ENCODE measurements around the gene MSX2. TPM values are rescaled to one million over a fixed set of nuclear protein-coding genes. Genes with fewer than 3 reads are reported as not detected.

MSX2 gene
- total RNA-seq, 1 experiment from 2014 or later: 25.3 TPM

- DNase-seq (ENCODE audit: low read depth): no peak
- in situ Hi-C loops (cut with HindIII; ENCODE audit: low pct_unique_long_range_greater_than_20kb, low sequenced_read_pairs): no loop called here
Measured at GRCh38 chr5:174729075-174729680, 4.8 kb downstream of the MSX2 start.

GRCh38 chr5:174731214-174732035 lies 7.0 kb downstream of the MSX2 start:
- DNase-seq (ENCODE audit: low read depth): no peak
- in situ Hi-C loops (cut with HindIII; ENCODE audit: low pct_unique_long_range_greater_than_20kb, low sequenced_read_pairs): no loop called here

- in situ Hi-C loops (cut with HindIII; ENCODE audit: low pct_unique_long_range_greater_than_20kb, low sequenced_read_pairs): no loop called here
- no peak for DNase-seq (ENCODE audit: low read depth)
Measured at GRCh38 chr5:174732036-174733020, 7.9 kb downstream of the MSX2 start.

GRCh38 chr5:174733091-174733690 lies 8.8 kb downstream of the MSX2 start:
- in situ Hi-C loops (cut with HindIII; ENCODE audit: low pct_unique_long_range_greater_than_20kb, low sequenced_read_pairs): no loop called here
- DNase-seq (ENCODE audit: low read depth): no peak

GRCh38 chr5:174733836-174734235 lies 9.5 kb downstream of the MSX2 start:
- in situ Hi-C loops (cut with HindIII; ENCODE audit: low pct_unique_long_range_greater_than_20kb, low sequenced_read_pairs): no loop called here
- DNase-seq (ENCODE audit: low read depth): no peak

- no peak for DNase-seq (ENCODE audit: low read depth)
- in situ Hi-C loops (cut with HindIII; ENCODE audit: low pct_unique_long_range_greater_than_20kb, low sequenced_read_pairs): no loop called here
Measured at GRCh38 chr5:174734571-174735497, 10.5 kb downstream of the MSX2 start.

GRCh38 chr5:174735498-174736330 lies 11.3 kb downstream of the MSX2 start:
- in situ Hi-C loops (cut with HindIII; ENCODE audit: low pct_unique_long_range_greater_than_20kb, low sequenced_read_pairs): no loop called here
- no peak for DNase-seq (ENCODE audit: low read depth)

- in situ Hi-C loops (cut with HindIII; ENCODE audit: low pct_unique_long_range_greater_than_20kb, low sequenced_read_pairs): no loop called here
- no peak for DNase-seq (ENCODE audit: low read depth)
Measured at GRCh38 chr5:174736331-174736721, 11.9 kb downstream of the MSX2 start.

- in situ Hi-C loops (cut with HindIII; ENCODE audit: low pct_unique_long_range_greater_than_20kb, low sequenced_read_pairs): no loop called here
- DNase-seq (ENCODE audit: low read depth): no peak
Measured at GRCh38 chr5:174736777-174737176, 12.4 kb downstream of the MSX2 start.

- no peak for DNase-seq (ENCODE audit: low read depth)
- in situ Hi-C loops (cut with HindIII; ENCODE audit: low pct_unique_long_range_greater_than_20kb, low sequenced_read_pairs): no loop called here
Measured at GRCh38 chr5:174737330-174737729, 12.9 kb downstream of the MSX2 start.

GRCh38 chr5:174741352-174741751 lies 17.0 kb downstream of the MSX2 start:
- DNase-seq (ENCODE audit: low read depth): no peak
- in situ Hi-C loops (cut with HindIII; ENCODE audit: low pct_unique_long_range_greater_than_20kb, low sequenced_read_pairs): no loop called here

GRCh38 chr5:174744896-174745295 lies 20.5 kb downstream of the MSX2 start:
- in situ Hi-C loops (cut with HindIII; ENCODE audit: low pct_unique_long_range_greater_than_20kb, low sequenced_read_pairs): no loop called here
- DNase-seq (ENCODE audit: low read depth): peak; percentile 73

GRCh38 chr5:174745590-174746103 lies 21.3 kb downstream of the MSX2 start:
- no peak for DNase-seq (ENCODE audit: low read depth)
- in situ Hi-C loops (cut with HindIII; ENCODE audit: low pct_unique_long_range_greater_than_20kb, low sequenced_read_pairs): no loop called here

GRCh38 chr5:174750711-174751110 lies 26.3 kb downstream of the MSX2 start:
- in situ Hi-C loops (cut with HindIII; ENCODE audit: low pct_unique_long_range_greater_than_20kb, low sequenced_read_pairs): no loop called here
- peak; percentile 78 for DNase-seq (ENCODE audit: low read depth)

- peak; percentile 59 for DNase-seq (ENCODE audit: low read depth)
- in situ Hi-C loops (cut with HindIII; ENCODE audit: low pct_unique_long_range_greater_than_20kb, low sequenced_read_pairs): no loop called here
Measured at GRCh38 chr5:174751154-174752000, 27.0 kb downstream of the MSX2 start.

GRCh38 chr5:174752121-174752520 lies 27.7 kb downstream of the MSX2 start:
- no peak for DNase-seq (ENCODE audit: low read depth)
- in situ Hi-C loops (cut with HindIII; ENCODE audit: low pct_unique_long_range_greater_than_20kb, low sequenced_read_pairs): no loop called here

Measured in Caki2 (cell line).